ENCODE measurements around the gene KPNA5.

DNA sequence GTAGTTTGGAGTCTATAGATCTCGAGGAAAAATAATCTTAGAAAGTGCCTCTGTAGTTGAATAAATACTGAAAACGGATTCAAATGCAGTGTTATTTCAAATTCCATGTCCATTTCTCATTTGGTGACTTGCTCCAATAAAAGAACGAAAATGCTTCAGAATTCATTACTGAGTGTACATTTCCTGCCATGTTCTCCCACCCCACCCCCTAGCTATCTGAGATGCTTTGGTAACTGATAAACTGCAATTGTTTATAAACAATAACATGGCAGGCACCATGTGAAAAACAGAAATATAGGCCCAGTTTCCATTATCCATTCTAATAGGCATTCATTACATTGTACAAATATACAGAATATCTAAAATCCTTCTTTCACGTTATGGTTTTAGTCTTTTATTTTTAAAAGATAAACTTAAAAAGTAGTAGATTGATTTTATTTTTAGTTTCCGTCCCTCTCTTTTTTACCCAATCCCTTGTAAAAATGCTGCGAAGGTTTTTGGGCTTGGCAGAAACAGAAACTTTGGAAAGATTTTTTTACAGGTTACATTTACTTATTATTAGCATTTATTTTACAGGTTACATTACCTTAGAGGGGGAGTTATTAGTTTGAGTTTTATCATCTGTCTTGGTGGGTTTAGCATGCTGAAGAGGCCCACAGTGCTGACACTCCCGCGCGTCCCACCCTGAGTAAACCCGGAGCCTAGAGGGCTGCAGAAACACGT is 83.1 kb downstream of the KPNA5 start:
- TF ChIP-seq, protein P1, sequence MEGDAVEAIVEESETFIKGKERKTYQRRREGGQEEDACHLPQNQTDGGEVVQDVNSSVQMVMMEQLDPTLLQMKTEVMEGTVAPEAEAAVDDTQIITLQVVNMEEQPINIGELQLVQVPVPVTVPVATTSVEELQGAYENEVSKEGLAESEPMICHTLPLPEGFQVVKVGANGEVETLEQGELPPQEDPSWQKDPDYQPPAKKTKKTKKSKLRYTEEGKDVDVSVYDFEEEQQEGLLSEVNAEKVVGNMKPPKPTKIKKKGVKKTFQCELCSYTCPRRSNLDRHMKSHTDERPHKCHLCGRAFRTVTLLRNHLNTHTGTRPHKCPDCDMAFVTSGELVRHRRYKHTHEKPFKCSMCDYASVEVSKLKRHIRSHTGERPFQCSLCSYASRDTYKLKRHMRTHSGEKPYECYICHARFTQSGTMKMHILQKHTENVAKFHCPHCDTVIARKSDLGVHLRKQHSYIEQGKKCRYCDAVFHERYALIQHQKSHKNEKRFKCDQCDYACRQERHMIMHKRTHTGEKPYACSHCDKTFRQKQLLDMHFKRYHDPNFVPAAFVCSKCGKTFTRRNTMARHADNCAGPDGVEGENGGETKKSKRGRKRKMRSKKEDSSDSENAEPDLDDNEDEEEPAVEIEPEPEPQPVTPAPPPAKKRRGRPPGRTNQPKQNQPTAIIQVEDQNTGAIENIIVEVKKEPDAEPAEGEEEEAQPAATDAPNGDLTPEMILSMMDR (conservative IDR thresholded peaks at IDR 0.05 in 1 of 2, IDR thresholded peaks at IDR 0.05 in 1 of 2; ENCODE audit: extremely low read depth in 1 of 2, insufficient read depth in 1 of 2, low read depth in 1 of 2, low read length in 2 of 2): no peak
- TF ChIP-seq EZH2 (IDR thresholded peaks at IDR 0.05; ENCODE audit: borderline replicate concordance, low read length): no peak
